Activated CD4-positive, alpha-beta T cell treated with anti-CD3 and anti-CD28 coated beads for 36 hours (primary cell): ENCODE data around the gene PHLDA2. TPM values are rescaled to one million over a fixed set of nuclear protein-coding genes. Genes with fewer than 3 reads are reported as not detected.

Experiments used
- ATAC-seq: fragments of 200-7000 bp; cut with Tn5 transposase; one replicate; pipeline ENCODE4 v1.10.0; 2021; ENCODE audit warnings: mild to moderate bottlenecking, moderate library complexity
- CTCF ChIA-PET: fragments of 350-600 bp; sonication (Branson Sonifier 250); formaldehyde crosslinking; loops from one replicate; lab custom pipeline; 2021; ENCODE audit warnings: antibody characterized with exemption; lab: Charles Lee
- POLR2A ChIA-PET: fragments of 350-600 bp; sonication (Branson Sonifier 250); formaldehyde crosslinking; loops from one replicate; lab custom pipeline; 2021; ENCODE audit warnings: antibody characterized with exemption, inconsistent platforms; lab: Charles Lee
- DNase-seq: peaks from one replicate; pipeline ENCODE4 v3.0.0-alpha.2; 2020
- H3K27ac Mint-ChIP-seq: one replicate; pipeline ENCODE4 v1.8.0; 2021; ENCODE audit warnings: mixed read lengths
- H3K27me3 Mint-ChIP-seq: one replicate; pipeline ENCODE4 v1.8.0; 2021; ENCODE audit warnings: mixed read lengths
- H3K36me3 Mint-ChIP-seq: one replicate; pipeline ENCODE4 v1.8.0; 2021; ENCODE audit warnings: low read depth, mixed read lengths
- H3K4me1 Mint-ChIP-seq: one replicate; pipeline ENCODE4 v1.8.0; 2021; ENCODE audit warnings: mixed read lengths
- H3K4me3 Mint-ChIP-seq: one replicate; pipeline ENCODE4 v1.8.0; 2021; ENCODE audit warnings: mild to moderate bottlenecking, moderate library complexity, mixed read lengths
- H3K9me3 Mint-ChIP-seq: one replicate; pipeline ENCODE4 v1.8.0; 2021; ENCODE audit warnings: low read depth, mixed read lengths
- intact Hi-C, 2 experiments: fragments of 100-400 bp; cut with DNase I in 1 of 2; cut with micrococcal nuclease in 1 of 2; formaldehyde crosslinking; loops; one replicate each; pipeline versions ENCODE4 v1.14.2 to v1.15.1; 2022 to 2024; cut with DNase I, micrococcal nuclease
- total RNA-seq, 2 experiments: library from RNA; stranded (reverse); gene quantifications; one replicate each; pipeline ENCODE4 v1.2.3, GENCODE V29; 2021

Gene PHLDA2
- total RNA-seq, 2 experiments from 2014 or later, result 3.1 to 3.7 TPM

- intact Hi-C loops, result loop anchor here (1.0 to 5.0 kb wide), 10 partner anchors 9 to 465 kb away; partner anchors contain the start of gene CARS1 (in 1 of the 2)
- DNase-seq (peak; percentile 78), ATAC-seq (peak; percentile 68)
- ChIA-PET CTCF (interaction anchor here (0.7 to 10.2 kb wide), 15 partner anchors 9 to 511 kb away, joined by 3 to 255 read pairs (median 3); partner anchors contain the start of gene PHLDA2), POLR2A (interaction anchor here (0.9 kb wide), 1 partner anchor 9 kb away, joined by 3 read pairs; a partner anchor contains a TSS)
- Mint-ChIP-seq H3K9me3 (no peaks in the 10 kb centered on the region), H3K36me3 (no peaks in the 10 kb centered on the region), H3K27me3 (no peaks in the 10 kb centered on the region), H3K4me1 (peaks cover 21% of the 10 kb centered on the region), H3K27ac (peak overlapping the region; percentile 71), H3K4me3 (peak overlapping the region; percentile 75)
Observed at GRCh38 chr11:2892967-2893528, 36.2 kb downstream of the PHLDA2 start.

- H3K4me3 Mint-ChIP-seq, result peak overlapping the region; percentile 75
- POLR2A ChIA-PET, result interaction anchor here (0.9 to 1.0 kb wide), 2 partner anchors 10 to 359 kb away, joined by 3 to 4 read pairs; a partner anchor contains a TSS
- peak overlapping the region; percentile 80 for H3K27ac Mint-ChIP-seq
- H3K9me3 Mint-ChIP-seq, result no peaks in the 10 kb centered on the region
- H3K4me1 Mint-ChIP-seq, result peaks cover 18% of the 10 kb centered on the region
- CTCF ChIA-PET, result interaction anchor here (0.6 to 10.2 kb wide), 23 partner anchors 9 to 894 kb away, joined by 3 to 255 read pairs (median 3); partner anchors contain the start of gene PHLDA2
- no peaks in the 10 kb centered on the region for H3K27me3 Mint-ChIP-seq
- ATAC-seq (peak; percentile 69), DNase-seq (peak; percentile 85)
- H3K36me3 Mint-ChIP-seq, result no peaks in the 10 kb centered on the region
- intact Hi-C loops, result loop anchor here (1.0 to 5.0 kb wide), 10 partner anchors 10 to 464 kb away; partner anchors contain the start of gene CARS1 (in 1 of the 2)
Observed at GRCh38 chr11:2892215-2892966, 36.8 kb downstream of the PHLDA2 start.

- H3K27me3 Mint-ChIP-seq, result no peaks in the 10 kb centered on the region
- intact Hi-C loops, result loop anchor here (1.0 to 5.0 kb wide), 10 partner anchors 11 to 463 kb away; partner anchors contain the start of gene CARS1 (in 1 of the 2)
- H3K9me3 Mint-ChIP-seq, result no peaks in the 10 kb centered on the region
- peak overlapping the region; percentile 75 for H3K4me3 Mint-ChIP-seq
- DNase-seq (no peak), ATAC-seq (no peak)
- peak overlapping the region; percentile 80 for H3K27ac Mint-ChIP-seq
- ChIA-PET POLR2A (interaction anchor here (0.9 to 1.0 kb wide), 2 partner anchors 10 to 358 kb away, joined by 3 to 4 read pairs; a partner anchor contains a TSS), CTCF (interaction anchor here (0.6 to 10.2 kb wide), 16 partner anchors 11 to 1298 kb away, joined by 3 to 255 read pairs (median 3); a partner anchor contains a TSS)
- H3K36me3 Mint-ChIP-seq, result no peaks in the 10 kb centered on the region
- H3K4me1 Mint-ChIP-seq, result peaks cover 19% of the 10 kb centered on the region
Observed at GRCh38 chr11:2891326-2892214, 37.6 kb downstream of the PHLDA2 start.

- H3K9me3 Mint-ChIP-seq, result no peaks in the 10 kb centered on the region
- ChIA-PET CTCF (interaction anchor here (1.3 to 10.2 kb wide), 4 partner anchors 12 to 356 kb away, joined by 3 to 255 read pairs (median 18); a partner anchor contains a TSS), POLR2A (no interaction called here)
- H3K27ac Mint-ChIP-seq, result no peak overlapping the region
- intact Hi-C loops, result loop anchor here in 1 of 2 experiments (5.0 kb wide), 1 partner anchor 42 kb away; no protein-coding TSS in a partner anchor
- DNase-seq (peak; percentile 40), ATAC-seq (no peak)
- no peak overlapping the region for H3K4me3 Mint-ChIP-seq
- H3K27me3 Mint-ChIP-seq, result no peaks in the 10 kb centered on the region
- H3K4me1 Mint-ChIP-seq, result peaks cover 20% of the 10 kb centered on the region
- no peaks in the 10 kb centered on the region for H3K36me3 Mint-ChIP-seq
Observed at GRCh38 chr11:2890466-2891294, 38.5 kb downstream of the PHLDA2 start.

GRCh38 chr11:2889362-2890273, 39.6 kb downstream of the PHLDA2 start:
- H3K4me3 Mint-ChIP-seq, result no peak overlapping the region
- H3K9me3 Mint-ChIP-seq, result no peaks in the 10 kb centered on the region
- H3K27ac Mint-ChIP-seq, result peak overlapping the region; percentile 19
- ATAC-seq, result no peak
- H3K4me1 Mint-ChIP-seq, result peaks cover 20% of the 10 kb centered on the region
- ChIA-PET CTCF (interaction anchor here (0.6 to 10.2 kb wide), 7 partner anchors 11 to 400 kb away, joined by 3 to 255 read pairs (median 4); no protein-coding TSS in a partner anchor), POLR2A (no interaction called here)
- no peaks in the 10 kb centered on the region for H3K36me3 Mint-ChIP-seq
- no peaks in the 10 kb centered on the region for H3K27me3 Mint-ChIP-seq
- DNase-seq, result no peak
- intact Hi-C loops, result loop anchor here (5.0 kb wide), 4 partner anchors 43 to 692 kb away; partner anchors contain the start of gene KCNQ1 (in 1 of the 2)

GRCh38 chr11:2888266-2888968, 40.8 kb downstream of the PHLDA2 start:
- Mint-ChIP-seq H3K27ac (no peak overlapping the region), H3K27me3 (peaks cover under 1% of the 10 kb centered on the region), H3K4me3 (no peak overlapping the region), H3K36me3 (no peaks in the 10 kb centered on the region), H3K9me3 (no peaks in the 10 kb centered on the region), H3K4me1 (peaks cover 20% of the 10 kb centered on the region)
- DNase-seq, result peak; percentile 94
- ATAC-seq, result peak; percentile 48
- CTCF ChIA-PET, result interaction anchor here (0.5 to 10.2 kb wide), 29 partner anchors 9 to 468 kb away, joined by 3 to 255 read pairs (median 4); partner anchors contain the start of gene PHLDA2
- intact Hi-C loops, result loop anchor here (1.0 to 5.0 kb wide), 6 partner anchors 355 to 691 kb away; partner anchors contain the start of gene KCNQ1 (in 1 of the 2)
- POLR2A ChIA-PET, result interaction anchor here (0.6 kb wide), 1 partner anchor 188 kb away, joined by 3 read pairs; the partner anchor contains the start of gene KCNQ1OT1

GRCh38 chr11:2887515-2888195, 41.6 kb downstream of the PHLDA2 start:
- ATAC-seq (no peak), DNase-seq (no peak)
- H3K27ac Mint-ChIP-seq, result no peak overlapping the region
- ChIA-PET POLR2A (no interaction called here), CTCF (interaction anchor here (0.5 to 10.2 kb wide), 31 partner anchors 8 to 468 kb away, joined by 3 to 255 read pairs (median 4); partner anchors contain the start of gene PHLDA2)
- peaks cover 5% of the 10 kb centered on the region for H3K27me3 Mint-ChIP-seq
- no peaks in the 10 kb centered on the region for H3K9me3 Mint-ChIP-seq
- no peak overlapping the region for H3K4me3 Mint-ChIP-seq
- H3K4me1 Mint-ChIP-seq, result peaks cover 17% of the 10 kb centered on the region
- no peaks in the 10 kb centered on the region for H3K36me3 Mint-ChIP-seq
- intact Hi-C loops, result loop anchor here (1.0 to 5.0 kb wide), 6 partner anchors 354 to 690 kb away; partner anchors contain the start of gene KCNQ1 (in 1 of the 2)

- intact Hi-C loops, result loop anchor here (5.0 kb wide), 3 partner anchors 440 to 690 kb away; partner anchors contain the start of gene KCNQ1 (in 1 of the 2)
- POLR2A ChIA-PET, result no interaction called here
- H3K4me3 Mint-ChIP-seq, result peak overlapping the region; percentile 24
- no peaks in the 10 kb centered on the region for H3K9me3 Mint-ChIP-seq
- H3K27me3 Mint-ChIP-seq, result peaks cover 5% of the 10 kb centered on the region
- CTCF ChIA-PET, result interaction anchor here (0.6 to 10.2 kb wide), 11 partner anchors 8 to 467 kb away, joined by 3 to 255 read pairs (median 4); partner anchors contain the start of gene PHLDA2
- H3K4me1 Mint-ChIP-seq, result peaks cover 14% of the 10 kb centered on the region
- H3K36me3 Mint-ChIP-seq, result no peaks in the 10 kb centered on the region
- DNase-seq, result no peak
- no peak overlapping the region for H3K27ac Mint-ChIP-seq
- no peak for ATAC-seq
Observed at GRCh38 chr11:2886936-2887335, 42.3 kb downstream of the PHLDA2 start.
